Inferior parietal cortex (tissue), 1 donor: Measurements from ENCODE around the gene PCYOX1L.

ENCODE experiments used
- DNase-seq: peaks from one replicate; pipeline ENCODE4 v3.0.0-alpha.2; 2016; ENCODE audit errors: extremely low spot score

Gene PCYOX1L

GRCh38 chr5:149357370-149358293 is at the start of gene PCYOX1L:
PCYOX1L (plus strand) TSS chr5:149358046; CDS start chr5:149358069, 23 bp downstream.
- peak; percentile 96 for DNase-seq

DNA sequence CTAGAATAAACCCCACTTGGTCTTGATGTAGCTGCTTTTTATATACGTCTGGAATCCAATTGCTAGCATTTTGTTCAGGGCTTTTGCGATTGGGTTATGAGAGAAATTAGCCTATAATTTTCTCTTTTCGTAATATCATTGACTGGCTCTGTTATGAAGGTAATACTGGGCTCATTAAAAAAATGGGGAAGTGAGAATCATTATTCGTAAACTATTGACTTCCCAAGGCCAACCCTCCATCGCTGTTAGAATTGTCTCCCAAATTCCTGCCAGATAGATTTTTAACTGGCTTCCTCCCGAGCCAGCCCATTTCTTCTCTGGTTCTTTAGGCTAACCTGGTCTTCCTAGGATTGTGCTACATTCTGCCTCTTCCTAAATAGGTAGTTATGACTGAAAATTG is 48.5 kb upstream of the PCYOX1L start:
- no peak for DNase-seq

- no peak for DNase-seq
These were observed 47.4 kb upstream of the PCYOX1L start for GRCh38 chr5:149310488-149310887.

- no peak for DNase-seq
These were observed 46.7 kb upstream of the PCYOX1L start for GRCh38 chr5:149310947-149311658.

- DNase-seq = no peak
These were observed 44.5 kb upstream of the PCYOX1L start for GRCh38 chr5:149313151-149313841.

DNA sequence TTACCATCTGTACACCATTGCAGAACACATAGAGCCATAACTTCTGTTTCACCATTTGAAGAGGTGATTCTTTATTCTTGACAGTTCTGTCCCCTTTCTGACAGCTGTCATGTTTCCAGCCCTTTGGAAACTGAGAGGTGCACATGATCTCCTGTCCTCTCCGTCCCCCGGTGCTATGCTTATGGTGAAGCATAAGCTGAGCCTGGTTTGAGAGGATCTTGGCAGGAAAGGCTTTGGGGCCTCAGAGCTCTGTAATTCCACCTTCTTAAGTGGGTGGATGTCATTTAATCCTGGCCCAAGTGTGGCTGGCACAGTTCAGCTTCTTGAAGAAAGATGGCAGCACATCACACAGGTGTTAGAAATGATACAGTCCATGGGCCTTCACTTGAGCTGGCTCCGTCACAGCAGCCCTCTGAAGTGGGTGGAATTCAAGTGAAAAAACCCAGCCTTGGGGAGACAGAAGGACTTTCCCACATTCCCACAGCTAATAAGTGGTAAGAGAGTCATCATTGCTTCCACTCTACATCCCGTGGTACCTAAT is 43.2 kb upstream of the PCYOX1L start:
- no peak for DNase-seq

DNA sequence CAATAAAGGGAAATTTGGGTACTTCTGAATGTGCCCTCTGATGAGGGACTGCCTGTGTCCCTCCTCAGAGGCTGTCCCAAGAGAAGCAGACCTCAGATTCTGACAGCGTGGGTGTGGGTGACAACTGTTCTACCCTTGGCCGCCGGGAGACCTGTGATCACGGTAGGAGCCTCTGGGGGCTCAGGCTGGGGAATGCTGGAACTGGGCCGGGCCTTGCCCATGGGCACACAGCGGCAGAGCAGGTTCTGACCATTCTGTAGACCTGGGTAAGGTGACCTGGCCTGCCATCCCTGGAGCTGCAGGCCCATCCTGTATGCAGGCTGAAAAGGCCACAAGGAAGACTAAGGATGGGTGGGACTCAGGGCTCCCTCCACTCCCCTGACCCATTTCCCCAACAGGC is 42.1 kb upstream of the PCYOX1L start:
- DNase-seq = no peak

- peak; percentile 76 for DNase-seq
These were observed 40.4 kb upstream of the PCYOX1L start for GRCh38 chr5:149317281-149318048.

DNA sequence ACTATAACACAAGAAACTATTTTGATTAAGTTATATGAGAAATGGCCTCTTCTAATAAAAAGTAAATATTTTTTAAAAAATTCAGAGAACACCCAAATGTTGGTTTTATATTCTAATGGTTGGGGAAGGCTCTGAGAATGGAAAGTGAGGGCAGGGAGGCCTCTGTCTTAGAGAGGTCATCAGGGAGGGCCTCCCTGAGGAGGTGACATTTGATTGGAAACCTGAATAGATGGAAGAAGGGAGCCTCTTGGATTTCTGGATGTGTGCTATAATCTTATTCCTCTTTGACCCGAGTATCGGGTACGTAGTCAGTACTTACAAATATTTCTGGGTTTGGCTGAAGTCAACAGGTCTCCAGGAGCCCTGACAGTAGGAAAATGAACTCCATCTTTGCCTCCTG is 38.7 kb upstream of the PCYOX1L start:
- no peak for DNase-seq

DNA sequence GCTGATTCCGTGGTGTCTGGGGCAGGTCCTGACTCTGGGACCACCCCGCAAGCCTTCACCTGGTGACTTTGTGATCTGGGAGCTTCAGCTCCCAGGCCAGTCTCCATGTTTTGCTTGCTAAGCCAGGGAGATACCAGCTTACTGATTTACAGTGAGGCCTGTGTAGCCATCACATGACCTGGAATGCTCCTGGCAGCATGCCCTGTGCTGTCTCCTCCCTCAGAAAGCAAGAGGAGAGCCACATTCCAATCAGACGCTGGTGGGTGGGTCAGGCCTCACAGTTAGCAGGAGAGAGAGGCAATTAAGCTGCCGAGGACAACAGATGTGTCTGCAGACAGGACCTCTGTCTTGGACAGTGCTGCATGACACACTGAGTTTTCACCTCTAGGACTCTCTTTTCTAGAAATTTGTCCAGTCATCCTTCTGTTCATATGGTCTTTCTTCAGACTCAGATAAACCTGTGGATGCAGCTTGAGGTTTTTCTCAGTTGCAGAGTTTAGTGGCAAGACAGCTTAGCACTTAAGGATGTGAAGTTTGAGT is 37.0 kb upstream of the PCYOX1L start:
- peak; percentile 54 for DNase-seq

GRCh38 chr5:149322518-149322917 is 35.3 kb upstream of the PCYOX1L start:
- DNase-seq = no peak

- DNase-seq = no peak
These were observed 34.6 kb upstream of the PCYOX1L start for GRCh38 chr5:149323210-149323609.

DNA sequence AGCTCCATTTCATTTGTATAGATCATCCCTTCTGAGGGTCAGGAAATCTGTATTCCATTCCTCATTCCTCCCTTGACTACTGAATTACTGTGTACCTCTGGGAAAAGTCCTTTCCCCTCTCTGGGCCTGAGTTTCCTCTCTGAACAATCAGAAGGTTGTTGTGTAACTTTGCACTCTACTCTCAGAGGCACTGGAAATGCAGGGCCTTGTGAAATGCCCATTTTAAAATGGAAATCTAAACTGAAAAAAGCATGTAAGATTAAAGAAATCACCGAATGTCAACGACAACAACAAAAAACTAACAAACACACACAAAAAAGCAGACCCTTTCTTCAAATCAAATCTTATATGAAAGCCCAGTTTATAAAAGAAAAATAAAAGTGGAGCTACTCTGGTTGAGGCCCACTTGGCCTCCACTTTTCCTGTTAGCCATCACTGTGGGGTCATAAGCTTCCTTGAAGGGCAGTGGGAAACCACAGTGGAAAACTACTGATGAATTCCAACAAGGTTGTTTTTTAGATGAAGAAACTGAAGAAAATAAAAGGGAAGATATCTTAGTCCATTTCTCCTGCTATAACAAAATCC is 34.1 kb upstream of the PCYOX1L start:
- no peak for DNase-seq

DNA sequence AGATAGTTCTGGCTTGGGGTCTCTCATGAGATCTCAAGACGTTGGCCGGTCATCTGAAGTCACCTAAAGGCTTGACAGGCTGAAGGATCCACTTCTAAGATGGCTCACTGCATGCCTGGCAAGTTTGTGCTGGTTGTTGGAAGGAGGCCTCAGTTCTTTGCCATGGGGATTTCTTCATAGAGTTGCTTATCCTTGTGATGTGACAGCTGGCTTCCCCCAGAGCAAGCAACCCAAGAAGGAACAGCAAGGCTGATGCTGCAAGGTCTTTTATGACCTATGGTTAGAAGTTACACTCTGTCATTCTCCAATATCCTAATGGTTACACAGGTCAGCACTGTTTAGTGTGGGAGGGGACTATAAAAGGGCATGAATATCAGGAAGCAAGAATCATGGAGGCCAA is 33.2 kb upstream of the PCYOX1L start:
- DNase-seq = no peak

GRCh38 chr5:149325166-149325735 is 32.6 kb upstream of the PCYOX1L start:
- DNase-seq = no peak

DNA sequence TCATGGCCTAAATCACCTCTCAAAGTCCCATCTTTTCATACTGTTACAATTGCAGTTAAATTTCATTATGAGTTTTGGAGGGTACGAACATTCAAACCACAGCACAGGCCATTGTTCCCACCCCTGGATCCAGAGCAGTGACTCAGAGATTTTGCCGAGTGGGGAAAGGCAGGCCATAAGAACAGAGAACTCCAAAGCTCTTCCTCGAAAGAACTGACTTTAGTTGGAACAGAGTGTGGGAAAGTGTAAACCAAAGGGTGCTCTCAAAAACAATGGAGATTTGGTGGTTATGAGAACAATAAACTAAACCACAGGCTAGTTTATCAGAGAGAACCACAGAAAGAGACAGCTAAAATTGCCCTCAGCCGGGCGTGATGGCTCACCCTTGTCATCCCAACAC is 32.0 kb upstream of the PCYOX1L start:
- no peak for DNase-seq

GRCh38 chr5:149326611-149327010 is 31.2 kb upstream of the PCYOX1L start:
- DNase-seq = no peak

DNA sequence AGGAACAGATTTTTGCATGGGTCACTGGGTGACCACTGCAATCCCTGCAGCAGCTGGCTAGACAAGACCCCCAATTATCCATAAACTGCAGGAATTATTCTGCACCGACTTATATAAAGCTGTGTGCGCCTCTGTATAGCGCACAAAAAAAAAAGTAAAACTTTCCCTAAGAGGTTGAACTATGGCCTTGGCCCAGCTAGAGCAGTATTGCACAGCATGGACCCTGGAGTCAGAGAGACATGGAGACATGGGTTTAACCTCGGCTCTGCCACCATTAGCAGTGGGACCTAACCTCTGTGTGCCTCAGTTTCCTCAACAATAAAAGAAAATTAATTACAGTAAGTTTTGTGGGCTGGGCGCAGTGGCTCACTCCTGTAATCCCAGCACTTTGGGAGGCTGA is 29.7 kb upstream of the PCYOX1L start:
- no peak for DNase-seq

- no peak for DNase-seq
These were observed 24.0 kb upstream of the PCYOX1L start for GRCh38 chr5:149333711-149334443.

DNA sequence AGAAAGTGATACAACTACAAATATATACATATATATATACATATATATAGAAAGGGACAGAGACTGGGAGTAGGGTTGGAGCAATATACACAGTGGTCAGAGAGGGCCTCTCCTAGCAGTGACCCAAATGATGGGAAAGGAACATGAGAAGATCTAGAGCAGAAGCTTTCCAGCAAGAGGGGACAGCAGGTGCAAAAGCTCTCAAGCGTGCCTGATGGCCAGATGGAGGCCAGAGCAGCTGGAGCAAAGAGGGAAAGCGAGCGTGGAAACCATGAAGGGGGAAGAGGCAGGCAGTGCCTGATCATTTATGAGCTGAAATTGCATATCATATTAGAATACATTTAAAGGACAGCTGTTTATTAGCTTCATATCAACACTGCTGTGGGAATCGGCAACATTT is 20.1 kb upstream of the PCYOX1L start:
- DNase-seq = no peak
